HG02798 (cell line): Measurements from ENCODE around the gene BIVM.
A peak's percentile ranks its signal among the peaks of the same experiment; 100 is the strongest.

ENCODE experiments used
- ATAC-seq: cut with Tn5 transposase; IDR thresholded peaks from one replicate; pipeline ENCODE4 v1.9.1; 2021; ENCODE audit warnings: mild to moderate bottlenecking; ENCODE audit not compliant: unreplicated experiment, poor library complexity

Gene BIVM

DNA sequence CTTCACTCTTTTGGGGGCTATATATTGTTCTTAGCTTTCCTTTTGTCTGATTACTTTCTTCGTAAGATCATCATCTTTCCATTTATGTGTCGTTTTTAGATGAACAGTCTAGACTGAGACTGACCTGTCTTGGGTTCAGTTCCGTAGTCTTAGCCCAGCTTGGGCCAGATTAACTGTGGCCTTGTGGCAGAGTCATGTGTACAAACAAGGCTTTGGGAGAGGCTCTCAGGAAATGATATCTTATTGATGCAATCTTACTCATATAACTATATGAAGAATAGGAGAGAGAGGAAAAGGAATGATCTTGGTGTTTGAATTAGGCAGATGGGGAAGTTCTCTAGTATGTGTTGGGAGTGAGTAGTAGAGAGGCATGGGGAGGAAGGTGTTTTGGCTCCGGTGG is 40.1 kb downstream of the BIVM start:
- no peak for ATAC-seq

DNA sequence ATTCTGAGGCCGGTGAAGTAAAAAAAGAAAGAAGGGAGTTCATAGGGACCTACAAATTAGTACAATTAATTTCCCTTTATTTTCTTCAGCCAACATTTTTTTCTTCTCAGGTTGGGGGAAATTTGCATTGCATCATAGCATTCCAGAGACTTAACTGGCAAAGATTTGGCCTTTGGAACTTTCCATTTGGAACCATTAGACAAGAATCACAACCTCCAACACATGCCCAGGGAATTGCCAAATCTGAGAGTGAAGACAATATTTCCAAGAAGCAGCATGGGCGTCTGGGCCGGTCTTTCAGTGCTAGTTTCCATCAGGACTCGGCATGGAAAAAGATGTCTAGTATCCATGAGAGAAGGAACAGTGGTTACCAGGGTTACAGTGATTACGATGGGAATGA is 40.5 kb downstream of the BIVM start:
- ATAC-seq = no peak

DNA sequence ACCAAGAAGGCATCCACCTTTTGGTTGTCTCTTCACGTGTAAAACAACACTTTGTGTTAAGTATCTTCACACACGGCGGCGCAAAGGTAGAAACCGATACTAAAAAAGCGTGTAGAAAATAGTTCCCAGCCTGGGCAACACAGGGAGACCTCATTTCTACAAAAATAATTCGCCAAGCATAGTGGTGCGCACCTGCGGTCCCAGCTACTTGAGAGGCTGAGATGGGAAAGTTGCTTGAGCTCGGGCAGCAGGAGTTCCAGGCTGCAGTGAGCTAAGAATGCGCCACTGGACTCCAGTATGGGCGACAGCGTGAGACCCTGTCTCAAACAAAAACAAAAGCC is 46.3 kb downstream of the BIVM start:
- peak; percentile 25 for ATAC-seq

DNA sequence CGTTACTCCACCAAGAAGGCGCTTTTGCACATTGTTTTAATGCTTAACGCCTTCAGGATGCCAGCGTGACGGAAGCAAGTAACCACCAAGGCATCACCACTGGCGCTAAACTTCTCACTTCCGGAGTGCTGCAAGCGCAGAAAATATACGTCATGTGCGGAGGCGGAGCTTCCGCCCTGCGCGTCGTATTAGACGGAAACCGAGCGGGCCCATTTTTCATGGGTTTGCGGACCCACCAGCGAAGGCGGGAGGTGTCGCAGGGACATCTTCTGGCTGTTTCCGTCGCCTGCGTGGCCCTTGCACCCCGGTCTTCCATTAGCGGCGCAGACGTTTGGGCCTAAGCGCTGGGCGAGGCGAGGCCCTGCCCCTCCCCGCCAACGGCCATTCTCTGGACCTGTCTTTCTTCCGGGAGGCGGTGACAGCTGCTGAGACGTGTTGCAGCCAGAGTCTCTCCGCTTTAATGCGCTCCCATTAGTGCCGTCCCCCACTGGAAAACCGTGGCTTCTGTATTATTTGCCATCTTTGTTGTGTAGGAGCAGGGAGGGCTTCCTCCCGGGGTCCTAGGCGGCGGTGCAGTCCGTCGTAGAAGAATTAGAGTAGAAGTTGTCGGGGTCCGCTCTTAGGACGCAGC is 46.8 kb downstream of the BIVM start, which contains the start of gene ERCC5:
Gene ERCC5 (plus strand): TSS at position 403 of the 631 bp plus-strand sequence. CDS start 235 bp downstream, outside the sequence.
- peak; percentile 86 for ATAC-seq

DNA sequence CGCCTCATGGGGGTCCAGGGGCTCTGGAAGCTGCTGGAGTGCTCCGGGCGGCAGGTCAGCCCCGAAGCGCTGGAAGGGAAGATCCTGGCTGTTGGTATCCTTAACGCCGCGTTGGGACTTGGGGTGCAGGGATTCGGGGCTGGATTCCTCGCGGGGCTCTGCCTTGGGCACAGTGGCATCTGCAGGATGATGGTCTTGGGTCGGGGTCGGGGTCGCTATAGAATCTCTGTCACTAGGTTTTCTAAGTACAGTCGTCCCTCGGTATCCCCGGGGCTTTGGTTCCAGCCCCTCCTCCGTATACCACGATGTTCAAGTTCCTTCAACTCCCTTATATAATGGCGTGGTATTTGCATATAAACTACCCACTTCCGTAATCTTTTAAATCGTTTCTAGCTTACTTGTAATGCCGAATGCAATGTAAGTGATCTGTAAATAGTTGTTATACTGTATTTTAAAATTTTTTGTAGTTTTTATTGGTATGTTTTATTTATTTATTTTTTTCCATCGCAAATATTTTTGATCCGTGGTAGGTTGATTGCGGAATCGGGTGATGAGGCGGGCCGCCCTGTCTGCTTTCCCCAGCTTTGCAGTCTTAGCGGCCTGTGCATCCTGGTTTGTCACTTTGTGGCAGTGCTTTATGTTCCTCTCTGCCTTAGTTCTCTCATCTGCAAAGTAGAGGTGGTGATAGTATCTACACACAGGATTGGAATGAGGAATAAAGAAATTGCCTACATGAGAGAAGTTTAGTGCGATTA is 47.5 kb downstream of the BIVM start:
- peak; percentile 33 for ATAC-seq

DNA sequence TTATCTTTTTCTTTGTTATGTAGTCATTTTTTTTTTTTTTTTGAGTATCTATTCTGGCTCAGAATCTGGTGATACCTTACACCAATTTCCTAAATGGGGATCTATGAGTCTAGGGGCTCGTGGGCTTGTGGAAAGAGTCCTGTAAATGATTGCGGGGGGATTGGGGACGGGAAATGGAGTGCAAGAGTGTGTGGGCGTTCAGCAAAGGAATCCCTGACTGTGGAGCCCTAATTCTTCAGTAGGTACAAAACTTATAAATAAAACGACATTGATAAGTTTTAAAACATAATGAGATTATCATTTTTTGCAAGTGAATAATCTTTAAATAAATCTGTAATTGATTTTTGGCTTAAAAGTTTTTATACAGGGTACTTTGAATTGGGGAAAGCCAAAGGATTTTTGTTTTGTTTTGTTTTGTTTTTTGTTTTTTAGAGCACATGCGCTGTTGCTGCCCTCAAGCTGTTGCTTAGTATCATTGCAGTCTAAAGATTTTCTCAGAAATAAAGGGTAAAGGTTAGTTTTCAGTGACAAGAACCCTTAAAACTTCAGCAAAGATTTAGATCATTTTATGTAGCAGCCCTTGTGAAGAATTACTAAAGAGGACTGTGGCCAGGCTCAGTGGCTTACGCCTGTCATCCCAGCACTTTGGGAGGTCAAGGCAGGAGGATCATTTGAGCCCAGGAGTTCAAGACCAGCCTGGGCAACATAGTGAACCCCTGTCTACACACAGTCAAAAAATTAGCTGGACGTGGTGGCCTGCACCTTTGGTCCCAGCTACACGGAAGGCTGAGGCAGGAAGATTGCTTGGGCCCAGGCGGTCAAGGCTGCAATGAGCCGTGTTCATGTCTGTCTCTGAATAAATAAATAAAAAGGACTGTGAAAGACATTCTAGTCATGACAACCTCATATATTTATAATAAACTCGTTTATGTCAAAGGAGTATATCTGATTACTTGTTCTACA is 48.6 kb downstream of the BIVM start:
- no peak for ATAC-seq

DNA sequence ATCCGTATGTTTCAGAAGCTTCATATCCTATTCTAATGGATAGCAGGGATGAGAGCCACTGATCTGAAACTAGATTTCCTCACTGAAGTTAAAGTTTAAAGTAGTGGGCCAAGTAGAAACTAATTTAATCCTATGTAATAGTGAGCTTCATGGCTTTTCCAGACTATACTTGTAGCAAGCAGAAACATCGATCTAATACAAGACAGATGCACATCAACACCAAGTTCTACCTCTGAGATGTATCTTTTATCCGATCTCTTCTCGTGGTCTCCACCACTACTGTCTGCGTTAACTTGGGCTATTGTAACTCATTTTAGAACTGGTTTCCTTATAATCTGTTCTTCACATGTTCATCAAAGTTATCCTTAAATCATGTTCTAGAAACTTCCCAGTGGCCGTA is 50.0 kb downstream of the BIVM start:
- no peak for ATAC-seq

DNA sequence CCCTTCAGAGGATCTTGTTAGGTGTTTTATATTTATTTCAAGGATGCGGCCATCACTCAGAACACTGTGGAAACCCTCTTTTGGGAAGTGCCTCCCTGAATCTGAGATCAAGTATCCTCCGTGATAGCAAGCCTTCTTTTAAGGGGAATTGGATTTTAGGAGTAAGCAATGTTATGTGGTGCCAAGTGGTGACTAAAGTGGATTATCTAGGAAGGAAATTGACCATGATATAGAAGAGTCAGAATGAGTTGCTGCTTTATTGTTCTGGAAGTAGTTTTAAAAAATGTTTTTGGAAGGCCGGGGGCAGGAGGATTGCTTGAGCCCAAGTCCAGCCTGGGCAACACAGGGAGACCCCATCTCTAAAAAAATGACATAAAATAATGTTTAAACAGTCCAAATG is 53.6 kb downstream of the BIVM start:
- ATAC-seq = no peak

DNA sequence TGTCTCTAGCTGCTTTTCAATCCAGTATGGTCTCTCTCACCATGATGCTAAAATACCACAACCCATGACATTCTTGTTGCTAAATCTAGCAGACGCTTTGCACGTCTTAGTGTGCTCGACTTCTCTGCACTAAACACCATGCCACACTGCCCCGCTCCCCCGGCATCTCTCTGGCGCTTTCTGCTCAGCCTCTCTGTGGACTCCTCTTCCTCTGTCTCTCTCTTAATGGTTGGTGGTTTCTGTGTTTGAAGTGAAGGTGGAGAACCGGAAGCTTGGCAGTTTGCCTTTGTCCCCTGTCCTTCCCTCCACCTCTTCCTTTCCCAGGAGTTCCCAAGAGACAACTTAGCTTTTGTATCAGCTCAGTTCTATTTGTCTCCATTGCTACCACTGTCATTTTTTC is 55.8 kb downstream of the BIVM start:
- ATAC-seq = no peak

DNA sequence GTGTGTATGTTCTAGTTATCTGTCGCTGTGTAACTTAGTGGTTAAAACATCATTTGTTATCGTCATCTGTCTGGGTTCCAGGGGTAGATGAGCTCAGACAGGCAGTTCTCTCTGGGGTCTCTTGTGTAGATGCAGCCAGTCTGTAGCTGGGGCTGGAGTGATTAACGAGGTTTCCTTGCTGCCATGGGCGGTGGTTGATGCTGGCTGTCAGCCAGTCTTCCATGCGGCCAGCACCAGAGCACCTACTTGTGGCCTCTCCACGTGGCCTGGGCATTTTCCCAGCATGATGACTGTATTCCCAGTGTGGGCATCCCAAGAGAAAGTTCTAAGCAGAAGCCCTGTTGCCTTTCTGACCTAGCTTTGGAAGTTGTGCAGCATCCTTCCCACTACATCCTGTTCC is 57.6 kb downstream of the BIVM start:
- ATAC-seq = no peak

DNA sequence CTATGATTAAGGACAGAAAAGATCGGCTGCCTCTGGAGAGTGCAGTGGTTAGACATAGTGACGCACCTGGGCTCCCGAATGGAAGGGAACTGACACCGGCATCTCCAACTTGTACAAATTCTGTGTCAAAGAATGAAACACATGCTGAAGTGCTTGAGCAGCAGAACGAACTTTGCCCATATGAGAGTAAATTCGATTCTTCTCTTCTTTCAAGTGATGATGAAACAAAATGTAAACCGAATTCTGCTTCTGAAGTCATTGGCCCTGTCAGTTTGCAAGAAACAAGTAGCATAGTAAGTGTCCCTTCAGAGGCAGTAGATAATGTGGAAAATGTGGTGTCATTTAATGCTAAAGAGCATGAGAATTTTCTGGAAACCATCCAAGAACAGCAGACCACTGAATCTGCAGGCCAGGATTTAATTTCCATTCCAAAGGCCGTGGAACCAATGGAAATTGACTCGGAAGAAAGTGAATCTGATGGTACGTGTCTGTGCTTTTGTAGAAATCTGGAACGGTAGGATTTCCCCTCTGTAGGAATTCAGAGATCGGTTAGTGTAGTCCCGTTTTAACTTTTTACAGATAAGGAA is 63.8 kb downstream of the BIVM start:
- no peak for ATAC-seq

DNA sequence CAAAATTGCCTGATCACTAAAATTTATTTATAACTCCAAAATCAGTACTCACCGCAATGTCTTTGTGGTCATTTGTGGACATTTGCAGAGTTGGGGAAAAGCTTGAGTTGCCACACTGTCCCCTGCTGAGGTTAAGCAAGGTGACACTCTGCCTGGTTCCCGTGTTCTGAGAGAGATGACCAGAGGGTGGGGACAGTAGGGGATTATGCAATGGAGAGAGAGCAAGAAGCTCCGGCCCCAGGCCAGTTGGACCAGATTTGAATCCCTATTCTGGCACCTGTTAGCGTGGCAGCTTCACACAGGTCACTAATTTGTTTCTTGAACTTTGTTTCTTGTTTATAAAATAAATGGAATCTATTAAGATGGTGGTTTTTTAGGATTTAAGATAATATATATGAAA is 64.7 kb downstream of the BIVM start:
- no peak for ATAC-seq

DNA sequence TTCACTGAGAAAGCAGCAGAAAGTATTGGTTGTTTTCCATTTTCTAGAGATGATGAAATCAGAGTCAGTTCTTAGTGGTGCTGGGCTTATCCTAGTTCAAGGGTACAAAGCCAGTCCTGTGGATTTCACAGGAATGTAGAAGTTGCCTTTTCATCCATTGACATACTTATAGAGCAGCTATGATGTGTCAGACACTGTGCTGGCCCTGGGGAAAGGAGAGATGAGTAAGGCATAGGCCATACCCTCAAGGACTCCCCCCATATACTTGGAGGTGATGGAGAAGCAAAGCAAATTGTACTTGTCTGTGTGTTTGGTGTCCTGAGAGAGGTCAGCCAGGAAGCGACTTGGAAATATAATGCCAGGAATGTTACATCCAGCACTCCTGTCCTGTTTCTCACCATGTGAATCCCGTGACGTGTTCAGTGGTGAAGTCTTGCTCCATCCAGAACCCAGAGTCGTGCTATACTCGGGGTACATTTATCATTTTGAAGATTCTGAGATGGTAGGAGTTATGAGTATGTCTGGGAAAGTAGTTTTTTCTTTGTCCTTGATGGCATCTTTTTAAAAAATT is 69.5 kb downstream of the BIVM start:
- no peak for ATAC-seq

DNA sequence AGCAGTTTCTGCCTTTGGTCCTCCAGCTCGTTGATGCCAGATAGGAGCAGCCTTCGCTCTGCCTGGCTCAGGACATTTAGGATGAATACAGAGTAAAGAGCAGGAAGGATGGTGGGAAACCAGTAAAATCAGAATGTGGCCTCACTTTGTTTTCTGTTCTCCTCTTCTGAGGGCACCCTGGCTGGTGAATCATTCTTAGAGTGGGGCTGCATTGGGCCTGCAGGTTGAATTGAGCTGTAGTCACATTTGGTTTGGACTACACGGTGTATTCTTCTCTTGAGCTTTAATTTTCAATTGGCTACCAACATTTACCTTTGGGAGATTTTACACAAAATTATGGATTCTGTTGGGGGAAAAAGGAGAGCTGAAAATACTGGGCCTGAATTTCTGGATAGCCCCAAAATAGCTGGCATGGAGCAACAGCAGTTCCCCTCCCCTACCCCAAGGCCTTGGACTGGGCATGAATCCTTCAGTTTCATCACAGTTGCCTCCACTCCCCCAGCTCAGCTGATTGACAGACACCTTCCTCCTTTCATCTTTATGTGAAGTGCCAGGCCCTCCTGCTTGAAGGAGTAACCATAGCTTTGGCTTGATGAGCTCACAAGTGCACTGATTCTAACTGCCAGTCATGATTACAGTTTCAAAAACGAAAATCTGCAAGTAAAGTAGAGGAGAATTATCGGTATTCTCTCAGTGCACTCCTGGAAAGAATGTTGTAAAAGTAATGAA is 71.2 kb downstream of the BIVM start:
- peak; percentile 25 for ATAC-seq

DNA sequence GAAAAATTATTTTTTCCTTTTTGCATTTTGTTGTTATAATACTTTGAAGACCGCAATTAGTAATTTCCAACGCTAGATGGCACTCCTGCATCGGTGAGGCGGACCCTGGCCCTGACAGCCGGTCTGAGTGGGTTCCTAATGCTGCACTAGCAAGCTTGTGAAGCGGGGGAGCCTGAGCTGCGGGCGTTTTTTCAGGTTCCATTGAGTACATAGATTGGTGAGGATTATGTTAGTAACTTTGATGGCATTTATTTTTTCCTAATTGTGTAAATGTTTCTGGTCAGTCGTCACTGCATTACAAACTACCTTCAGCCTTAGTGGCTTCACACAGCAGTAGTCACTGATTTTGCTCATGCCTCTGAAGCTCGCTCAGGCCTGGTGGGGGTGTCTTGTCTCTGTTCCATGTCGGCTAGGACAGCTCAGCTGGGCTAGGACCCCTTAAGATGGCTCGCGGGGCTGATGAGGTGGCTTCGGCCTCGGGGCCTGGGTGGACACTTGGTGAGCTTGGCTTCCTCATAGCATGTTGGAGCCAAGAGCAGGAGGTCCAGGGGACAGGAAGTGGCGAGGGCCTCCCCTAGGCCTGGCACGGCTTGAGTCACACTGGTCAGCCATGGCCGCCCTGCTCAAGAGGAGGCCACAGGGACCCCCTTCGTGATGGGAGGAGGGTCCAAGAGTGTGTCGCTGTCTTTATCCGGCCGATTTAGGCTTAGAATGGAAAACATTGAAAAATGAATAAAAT is 71.9 kb downstream of the BIVM start:
- ATAC-seq = peak; percentile 79

DNA sequence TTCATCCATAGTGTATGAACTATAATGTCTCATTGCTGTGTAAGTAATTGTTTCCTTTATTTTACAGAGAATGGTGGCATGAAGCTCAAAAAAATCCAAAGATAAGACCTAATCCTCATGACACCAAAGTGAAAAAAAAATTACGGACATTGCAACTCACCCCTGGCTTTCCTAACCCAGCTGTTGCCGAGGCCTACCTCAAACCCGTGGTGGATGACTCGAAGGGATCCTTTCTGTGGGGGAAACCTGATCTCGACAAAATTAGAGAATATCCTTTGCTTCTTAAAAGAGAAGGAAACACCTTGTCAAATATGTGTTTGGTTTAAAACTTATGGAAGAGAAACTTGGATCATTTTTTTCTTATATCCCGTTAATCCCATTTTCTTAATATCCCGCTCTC is 73.2 kb downstream of the BIVM start:
- no peak for ATAC-seq

DNA sequence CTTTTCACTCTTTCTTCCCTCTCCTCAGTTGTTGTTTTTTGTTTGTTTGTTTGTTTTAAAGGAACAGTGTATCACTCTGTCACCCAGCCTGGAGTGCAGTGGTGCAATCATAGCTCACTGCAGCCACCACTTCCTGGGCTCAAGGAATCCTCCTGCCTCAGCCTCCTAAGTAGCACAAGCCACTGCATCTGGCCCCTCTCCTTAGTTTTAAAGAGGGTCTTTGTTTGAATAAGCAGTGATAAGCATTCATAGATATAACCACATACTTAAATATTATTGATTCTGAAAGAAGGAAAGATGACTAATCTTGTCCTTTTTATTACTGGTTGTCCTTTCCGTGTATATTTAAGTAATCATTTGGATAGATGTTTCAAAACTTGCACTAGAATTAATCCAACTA is 73.6 kb downstream of the BIVM start:
- ATAC-seq = no peak

DNA sequence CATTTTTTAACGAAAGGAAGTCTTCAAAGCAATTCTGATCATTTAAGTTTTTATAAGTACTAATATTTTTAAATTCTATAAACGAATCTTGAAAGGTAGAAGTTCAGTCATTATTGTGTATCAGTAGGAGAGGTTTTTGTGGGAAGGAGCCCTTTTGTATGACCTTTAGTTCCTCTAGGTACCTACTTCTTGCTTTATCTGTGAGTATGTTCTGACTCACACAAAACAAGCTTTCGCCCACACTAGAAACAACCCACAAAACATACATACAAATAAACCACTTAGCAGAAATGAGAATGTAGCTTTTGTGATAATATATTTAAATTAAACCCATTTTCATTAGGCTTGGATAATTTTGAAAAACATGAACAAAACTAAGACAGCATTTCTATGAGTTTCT is 74.7 kb downstream of the BIVM start:
- peak; percentile 59 for ATAC-seq

DNA sequence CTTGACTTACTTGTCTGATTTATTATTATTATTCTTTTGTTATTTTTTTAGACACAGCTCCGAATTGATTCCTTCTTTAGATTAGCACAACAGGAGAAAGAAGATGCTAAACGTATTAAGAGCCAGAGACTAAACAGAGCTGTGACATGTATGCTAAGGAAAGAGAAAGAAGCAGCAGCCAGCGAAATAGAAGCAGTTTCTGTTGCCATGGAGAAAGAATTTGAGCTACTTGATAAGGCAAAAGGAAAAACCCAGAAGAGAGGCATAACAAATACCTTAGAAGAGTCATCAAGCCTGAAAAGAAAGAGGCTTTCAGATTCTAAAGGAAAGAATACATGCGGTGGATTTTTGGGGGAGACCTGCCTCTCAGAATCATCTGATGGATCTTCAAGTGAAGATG is 76.3 kb downstream of the BIVM start:
- no peak for ATAC-seq
